ENCODE measurements around the gene SEC14L5. TPM values are rescaled to one million over a fixed set of nuclear protein-coding genes. Genes with fewer than 3 reads are reported as not detected.

Gene SEC14L5
- total RNA-seq, 1 experiment from 2014 or later, result 2.3 TPM

DNA sequence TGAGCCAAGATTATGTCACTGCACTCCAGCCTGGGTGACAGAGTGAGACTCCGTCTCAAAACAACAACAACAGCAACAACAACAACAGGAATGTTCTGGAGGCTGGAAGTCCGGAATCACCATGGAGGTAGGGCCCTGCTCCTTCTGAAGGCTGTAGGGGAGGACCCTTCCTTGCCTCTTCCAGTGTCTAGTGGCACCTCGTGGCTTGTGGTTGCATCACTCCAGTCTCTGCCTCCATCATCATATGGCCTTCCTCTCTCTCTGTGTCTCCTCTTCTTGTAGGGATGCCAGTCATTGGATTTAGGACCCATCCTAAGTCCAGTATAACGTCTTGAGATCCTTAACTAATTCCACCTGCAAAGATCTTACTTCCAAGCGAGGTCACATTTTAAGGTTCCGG, 61.6 kb downstream of the SEC14L5 start:
- ATAC-seq, result no peak
- Mint-ChIP-seq H3K27ac (peak overlapping the region; percentile 80; the same call in 1 of the 2 replicates), H3K4me1 (no peaks in the 10 kb centered on the region), H3K27me3 (ENCODE audit: low read depth) (no peaks in the 10 kb centered on the region; the same call in 1 of the 2 replicates), H3K36me3 (no peaks in the 10 kb centered on the region), H3K4me3 (no peak overlapping the region), H3K9me3 (peaks cover 3% of the 10 kb centered on the region; the same call in 1 of the 2 replicates)
- ChIA-PET CTCF (interaction anchor here (0.6 to 1.7 kb wide), 3 partner anchors 39 to 186 kb away, joined by 3 to 4 read pairs (median 3); partner anchors contain the start of gene SEC14L5), POLR2A (interaction anchor here (1.6 kb wide), 1 partner anchor 9 kb away, joined by 5 read pairs; no protein-coding TSS in a partner anchor)
- TF ChIP-seq FOXK1 (CRISPR knock-in tag; IDR thresholded peaks at IDR 0.05), result no peak
- TF ChIP-seq IRF2 (CRISPR knock-in tag; IDR thresholded peaks at IDR 0.05; ENCODE audit: borderline replicate concordance, low read depth), result no peak
- TF ChIP-seq, protein P1, sequence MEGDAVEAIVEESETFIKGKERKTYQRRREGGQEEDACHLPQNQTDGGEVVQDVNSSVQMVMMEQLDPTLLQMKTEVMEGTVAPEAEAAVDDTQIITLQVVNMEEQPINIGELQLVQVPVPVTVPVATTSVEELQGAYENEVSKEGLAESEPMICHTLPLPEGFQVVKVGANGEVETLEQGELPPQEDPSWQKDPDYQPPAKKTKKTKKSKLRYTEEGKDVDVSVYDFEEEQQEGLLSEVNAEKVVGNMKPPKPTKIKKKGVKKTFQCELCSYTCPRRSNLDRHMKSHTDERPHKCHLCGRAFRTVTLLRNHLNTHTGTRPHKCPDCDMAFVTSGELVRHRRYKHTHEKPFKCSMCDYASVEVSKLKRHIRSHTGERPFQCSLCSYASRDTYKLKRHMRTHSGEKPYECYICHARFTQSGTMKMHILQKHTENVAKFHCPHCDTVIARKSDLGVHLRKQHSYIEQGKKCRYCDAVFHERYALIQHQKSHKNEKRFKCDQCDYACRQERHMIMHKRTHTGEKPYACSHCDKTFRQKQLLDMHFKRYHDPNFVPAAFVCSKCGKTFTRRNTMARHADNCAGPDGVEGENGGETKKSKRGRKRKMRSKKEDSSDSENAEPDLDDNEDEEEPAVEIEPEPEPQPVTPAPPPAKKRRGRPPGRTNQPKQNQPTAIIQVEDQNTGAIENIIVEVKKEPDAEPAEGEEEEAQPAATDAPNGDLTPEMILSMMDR (IDR thresholded peaks at IDR 0.05), result no peak
- no peak for TF ChIP-seq ZNF138 (CRISPR knock-in tag; conservative IDR thresholded peaks at IDR 0.05)
- TF ChIP-seq ZNF423 (CRISPR knock-in tag; IDR thresholded peaks at IDR 0.05), result no peak
- no peak for TF ChIP-seq ELF4 (CRISPR knock-in tag; IDR thresholded peaks at IDR 0.05; ENCODE audit: low read depth)
- no peak for TF ChIP-seq FOXP1 (CRISPR knock-in tag; IDR thresholded peaks at IDR 0.05; ENCODE audit: borderline replicate concordance)
- TF ChIP-seq, protein P2, sequence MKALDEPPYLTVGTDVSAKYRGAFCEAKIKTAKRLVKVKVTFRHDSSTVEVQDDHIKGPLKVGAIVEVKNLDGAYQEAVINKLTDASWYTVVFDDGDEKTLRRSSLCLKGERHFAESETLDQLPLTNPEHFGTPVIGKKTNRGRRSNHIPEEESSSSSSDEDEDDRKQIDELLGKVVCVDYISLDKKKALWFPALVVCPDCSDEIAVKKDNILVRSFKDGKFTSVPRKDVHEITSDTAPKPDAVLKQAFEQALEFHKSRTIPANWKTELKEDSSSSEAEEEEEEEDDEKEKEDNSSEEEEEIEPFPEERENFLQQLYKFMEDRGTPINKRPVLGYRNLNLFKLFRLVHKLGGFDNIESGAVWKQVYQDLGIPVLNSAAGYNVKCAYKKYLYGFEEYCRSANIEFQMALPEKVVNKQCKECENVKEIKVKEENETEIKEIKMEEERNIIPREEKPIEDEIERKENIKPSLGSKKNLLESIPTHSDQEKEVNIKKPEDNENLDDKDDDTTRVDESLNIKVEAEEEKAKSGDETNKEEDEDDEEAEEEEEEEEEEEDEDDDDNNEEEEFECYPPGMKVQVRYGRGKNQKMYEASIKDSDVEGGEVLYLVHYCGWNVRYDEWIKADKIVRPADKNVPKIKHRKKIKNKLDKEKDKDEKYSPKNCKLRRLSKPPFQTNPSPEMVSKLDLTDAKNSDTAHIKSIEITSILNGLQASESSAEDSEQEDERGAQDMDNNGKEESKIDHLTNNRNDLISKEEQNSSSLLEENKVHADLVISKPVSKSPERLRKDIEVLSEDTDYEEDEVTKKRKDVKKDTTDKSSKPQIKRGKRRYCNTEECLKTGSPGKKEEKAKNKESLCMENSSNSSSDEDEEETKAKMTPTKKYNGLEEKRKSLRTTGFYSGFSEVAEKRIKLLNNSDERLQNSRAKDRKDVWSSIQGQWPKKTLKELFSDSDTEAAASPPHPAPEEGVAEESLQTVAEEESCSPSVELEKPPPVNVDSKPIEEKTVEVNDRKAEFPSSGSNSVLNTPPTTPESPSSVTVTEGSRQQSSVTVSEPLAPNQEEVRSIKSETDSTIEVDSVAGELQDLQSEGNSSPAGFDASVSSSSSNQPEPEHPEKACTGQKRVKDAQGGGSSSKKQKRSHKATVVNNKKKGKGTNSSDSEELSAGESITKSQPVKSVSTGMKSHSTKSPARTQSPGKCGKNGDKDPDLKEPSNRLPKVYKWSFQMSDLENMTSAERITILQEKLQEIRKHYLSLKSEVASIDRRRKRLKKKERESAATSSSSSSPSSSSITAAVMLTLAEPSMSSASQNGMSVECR (CRISPR knock-in tag; IDR thresholded peaks at IDR 0.05; ENCODE audit: borderline replicate concordance), result no peak
- no peak for TF ChIP-seq NR3C1 (CRISPR knock-in tag; conservative IDR thresholded peaks at IDR 0.05; ENCODE audit: low read depth)
- TF ChIP-seq, protein P3, sequence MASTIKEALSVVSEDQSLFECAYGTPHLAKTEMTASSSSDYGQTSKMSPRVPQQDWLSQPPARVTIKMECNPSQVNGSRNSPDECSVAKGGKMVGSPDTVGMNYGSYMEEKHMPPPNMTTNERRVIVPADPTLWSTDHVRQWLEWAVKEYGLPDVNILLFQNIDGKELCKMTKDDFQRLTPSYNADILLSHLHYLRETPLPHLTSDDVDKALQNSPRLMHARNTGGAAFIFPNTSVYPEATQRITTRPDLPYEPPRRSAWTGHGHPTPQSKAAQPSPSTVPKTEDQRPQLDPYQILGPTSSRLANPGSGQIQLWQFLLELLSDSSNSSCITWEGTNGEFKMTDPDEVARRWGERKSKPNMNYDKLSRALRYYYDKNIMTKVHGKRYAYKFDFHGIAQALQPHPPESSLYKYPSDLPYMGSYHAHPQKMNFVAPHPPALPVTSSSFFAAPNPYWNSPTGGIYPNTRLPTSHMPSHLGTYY (CRISPR knock-in tag; IDR thresholded peaks at IDR 0.05), result no peak
- DNase-seq (ENCODE audit: low spot score), result no peak

DNA sequence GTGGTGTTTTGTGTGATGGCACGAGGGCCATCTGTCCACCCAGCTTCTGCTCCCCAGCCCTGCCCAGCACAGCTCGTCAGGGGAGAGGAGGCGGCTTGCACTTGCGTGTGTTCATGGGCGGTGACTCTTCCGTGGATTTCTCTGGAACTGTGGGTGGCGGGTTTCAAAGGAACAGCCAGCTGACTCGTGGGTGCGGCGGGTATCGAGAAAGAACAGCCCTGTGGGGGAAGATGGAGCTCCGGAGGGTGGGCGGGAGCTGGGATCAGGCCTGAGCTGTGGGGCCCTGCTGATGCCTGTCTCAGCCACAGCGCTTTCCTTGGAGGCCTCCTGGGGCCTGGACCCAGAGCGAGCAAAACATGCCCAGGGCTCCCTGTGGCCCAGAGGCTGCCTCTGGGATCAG, 62.4 kb downstream of the SEC14L5 start:
- DNase-seq (ENCODE audit: low spot score), result no peak
- Mint-ChIP-seq H3K9me3 (no peaks in the 10 kb centered on the region), H3K4me3 (no peak overlapping the region), H3K27ac (no peak overlapping the region), H3K4me1 (no peaks in the 10 kb centered on the region), H3K27me3 (ENCODE audit: low read depth) (no peaks in the 10 kb centered on the region; the same call in 1 of the 2 replicates), H3K36me3 (no peaks in the 10 kb centered on the region)
- no peak for ATAC-seq
- POLR2A ChIA-PET, result interaction anchor here (0.7 to 1.6 kb wide), 2 partner anchors 10 to 61 kb away, joined by 3 to 5 read pairs; no protein-coding TSS in a partner anchor
- CTCF ChIA-PET, result interaction anchor here (0.6 to 1.7 kb wide), 4 partner anchors 32 to 187 kb away, joined by 3 to 4 read pairs (median 3); partner anchors contain the start of gene SEC14L5
- TF ChIP-seq RELA (CRISPR knock-in tag; IDR thresholded peaks at IDR 0.05; ENCODE audit: borderline replicate concordance) (no peak), ZNF317 (CRISPR knock-in tag; IDR thresholded peaks at IDR 0.05; ENCODE audit: borderline replicate concordance, low read depth) (no peak), ZNF121 (CRISPR knock-in tag; IDR thresholded peaks at IDR 0.05) (no peak), ZNF423 (CRISPR knock-in tag; IDR thresholded peaks at IDR 0.05) (no peak)
- TF ChIP-seq, protein P4, sequence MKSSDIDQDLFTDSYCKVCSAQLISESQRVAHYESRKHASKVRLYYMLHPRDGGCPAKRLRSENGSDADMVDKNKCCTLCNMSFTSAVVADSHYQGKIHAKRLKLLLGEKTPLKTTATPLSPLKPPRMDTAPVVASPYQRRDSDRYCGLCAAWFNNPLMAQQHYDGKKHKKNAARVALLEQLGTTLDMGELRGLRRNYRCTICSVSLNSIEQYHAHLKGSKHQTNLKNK (CRISPR knock-in tag; IDR thresholded peaks at IDR 0.05), result no peak

DNA sequence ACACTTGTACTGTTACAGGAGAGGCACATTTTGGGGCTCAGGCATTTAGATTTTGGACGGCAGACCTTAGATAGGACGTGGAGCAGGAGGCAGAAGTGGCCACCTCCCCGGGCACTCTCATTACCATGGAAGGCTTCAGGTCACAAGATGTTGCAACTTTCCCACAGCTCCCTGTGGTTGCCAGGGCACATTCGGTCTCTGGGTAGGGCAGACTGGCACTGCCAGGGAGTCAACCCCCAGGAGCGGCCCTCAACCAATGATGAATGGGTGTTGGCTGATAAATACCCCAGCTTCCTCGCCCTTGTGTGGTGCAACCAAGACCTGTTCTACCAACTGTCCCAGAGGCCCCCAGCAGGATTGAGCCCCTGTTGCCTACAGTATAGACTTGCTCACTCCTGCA, 64.4 kb downstream of the SEC14L5 start:
- ATAC-seq (no peak), DNase-seq (ENCODE audit: low spot score) (no peak)
- Mint-ChIP-seq H3K27ac (no peak overlapping the region), H3K4me3 (no peak overlapping the region), H3K36me3 (no peaks in the 10 kb centered on the region), H3K9me3 (no peaks in the 10 kb centered on the region), H3K4me1 (no peaks in the 10 kb centered on the region), H3K27me3 (ENCODE audit: low read depth) (no peaks in the 10 kb centered on the region)
- ChIA-PET CTCF (no interaction called here), POLR2A (no interaction called here)
- TF ChIP-seq ZBTB21 (CRISPR knock-in tag; IDR thresholded peaks at IDR 0.05; ENCODE audit: borderline replicate concordance) (no peak), ZNF263 (CRISPR knock-in tag; IDR thresholded peaks at IDR 0.05; ENCODE audit: low read depth) (no peak), GTF2I (CRISPR knock-in tag; conservative IDR thresholded peaks at IDR 0.05) (no peak), SMAD3 (CRISPR knock-in tag; IDR thresholded peaks at IDR 0.05; ENCODE audit: borderline replicate concordance) (no peak), JUN (CRISPR knock-in tag; IDR thresholded peaks at IDR 0.05) (no peak), TEAD1 (CRISPR knock-in tag; IDR thresholded peaks at IDR 0.05) (no peak), RELA (CRISPR knock-in tag; IDR thresholded peaks at IDR 0.05; ENCODE audit: borderline replicate concordance) (no peak), TCF7 (CRISPR knock-in tag; IDR thresholded peaks at IDR 0.05; ENCODE audit: low read depth) (no peak), EMX1 (CRISPR knock-in tag; IDR thresholded peaks at IDR 0.05) (no peak)
